Lower leg skin (tissue), 3 donors: ENCODE data around the gene FAS.

Source experiments
- POLR2A ChIP-seq, 2 donors: fragments of 450-650 bp; IDR thresholded peaks; one replicate each; pipeline ENCODE4 v1.6.1; 2016 to 2017; ENCODE audit warnings: antibody characterized with exemption in 2 of 2, mild to moderate bottlenecking in 1 of 2, moderate library complexity in 1 of 2
- TF ChIP-seq, protein P1 (sequence below), 3 donors: fragments of 450-650 bp; IDR thresholded peaks; one replicate each; pipeline ENCODE4 v1.5.1; 2016; ENCODE audit warnings: antibody characterized with exemption in 3 of 3, mild to moderate bottlenecking in 3 of 3, moderate library complexity in 2 of 3

DNA sequence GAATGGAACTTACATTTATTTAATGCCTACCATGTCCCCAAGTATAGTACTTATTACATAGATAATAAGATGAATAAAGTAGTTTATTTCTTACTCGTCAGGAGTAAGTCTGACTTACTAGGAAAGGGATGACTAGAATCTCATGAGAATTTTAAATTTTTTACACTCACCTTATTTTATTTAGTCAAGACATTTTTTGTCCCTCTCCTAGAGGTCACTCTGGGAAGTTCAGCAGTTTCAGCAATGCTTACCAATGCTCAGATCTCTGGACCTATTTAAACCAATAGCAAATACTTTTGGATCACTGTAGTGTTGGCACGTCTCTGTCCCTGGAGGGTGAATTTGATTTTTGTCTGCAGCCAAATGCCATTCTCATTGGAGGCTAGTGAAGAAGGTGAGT lies 27.3 kb upstream of the FAS start:
- TF ChIP-seq, protein P1, sequence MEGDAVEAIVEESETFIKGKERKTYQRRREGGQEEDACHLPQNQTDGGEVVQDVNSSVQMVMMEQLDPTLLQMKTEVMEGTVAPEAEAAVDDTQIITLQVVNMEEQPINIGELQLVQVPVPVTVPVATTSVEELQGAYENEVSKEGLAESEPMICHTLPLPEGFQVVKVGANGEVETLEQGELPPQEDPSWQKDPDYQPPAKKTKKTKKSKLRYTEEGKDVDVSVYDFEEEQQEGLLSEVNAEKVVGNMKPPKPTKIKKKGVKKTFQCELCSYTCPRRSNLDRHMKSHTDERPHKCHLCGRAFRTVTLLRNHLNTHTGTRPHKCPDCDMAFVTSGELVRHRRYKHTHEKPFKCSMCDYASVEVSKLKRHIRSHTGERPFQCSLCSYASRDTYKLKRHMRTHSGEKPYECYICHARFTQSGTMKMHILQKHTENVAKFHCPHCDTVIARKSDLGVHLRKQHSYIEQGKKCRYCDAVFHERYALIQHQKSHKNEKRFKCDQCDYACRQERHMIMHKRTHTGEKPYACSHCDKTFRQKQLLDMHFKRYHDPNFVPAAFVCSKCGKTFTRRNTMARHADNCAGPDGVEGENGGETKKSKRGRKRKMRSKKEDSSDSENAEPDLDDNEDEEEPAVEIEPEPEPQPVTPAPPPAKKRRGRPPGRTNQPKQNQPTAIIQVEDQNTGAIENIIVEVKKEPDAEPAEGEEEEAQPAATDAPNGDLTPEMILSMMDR (IDR thresholded peaks at IDR 0.05), result no peak
- TF ChIP-seq POLR2A (IDR thresholded peaks at IDR 0.05), result no peak
